Activated gamma-delta T cell treated with anti-CD3 and anti-CD28 coated beads, Interleukin-2, amount 50 U/mL, for 16 hours (primary cell): Measurements from ENCODE around the gene ANTXRL.
"Not testable (repeated sequence)": the region's sequence is repeated elsewhere in the genome, so short reads cannot be mapped to it uniquely, and the experiment has no call there.

ENCODE experiments used
- DNase-seq: peaks from one replicate; pipeline ENCODE4 v3.0.0-alpha.2; 2020; ENCODE audit warnings: low read depth

ANTXRL gene

DNA sequence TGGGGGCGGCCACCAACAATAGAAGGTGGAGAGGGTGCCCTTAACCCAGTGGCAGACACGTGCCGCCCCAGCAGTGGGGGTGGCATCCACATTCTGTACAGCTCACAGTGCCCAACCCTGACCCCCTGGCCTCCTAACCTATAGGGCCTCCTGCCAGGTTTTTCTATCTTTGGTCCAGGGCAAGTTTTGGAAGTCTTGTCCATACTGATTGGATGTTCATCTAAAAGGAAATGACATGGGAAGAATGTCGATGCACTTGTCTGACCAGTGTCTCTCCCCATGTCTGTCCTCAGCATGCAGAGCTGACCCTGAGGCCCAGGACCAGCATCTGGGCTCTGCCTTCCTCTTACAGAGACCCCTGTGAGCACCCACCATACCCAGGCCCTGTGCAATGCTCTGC lies 32.3 kb upstream of the ANTXRL start:
- no peak for DNase-seq

DNA sequence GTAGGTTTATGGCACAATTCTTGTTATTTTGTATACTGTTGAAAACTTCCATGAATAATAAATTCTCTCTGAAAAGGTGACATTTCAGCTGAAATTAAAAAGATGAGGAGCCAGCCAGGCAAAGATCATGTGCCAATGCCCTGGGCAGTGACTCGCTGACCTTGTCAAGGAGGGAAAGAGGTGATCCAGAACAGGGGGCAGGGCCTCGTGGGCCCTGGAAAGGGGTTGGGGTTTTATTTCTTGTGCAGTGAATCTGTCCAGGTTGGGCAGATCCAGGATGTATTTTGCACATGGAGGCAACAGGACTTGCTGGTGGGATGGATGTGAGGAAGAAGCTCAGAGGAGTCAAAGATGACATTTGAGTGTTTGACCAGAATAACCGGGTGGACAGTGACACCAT lies 31.6 kb upstream of the ANTXRL start:
- not testable (repeated sequence) for DNase-seq

DNA sequence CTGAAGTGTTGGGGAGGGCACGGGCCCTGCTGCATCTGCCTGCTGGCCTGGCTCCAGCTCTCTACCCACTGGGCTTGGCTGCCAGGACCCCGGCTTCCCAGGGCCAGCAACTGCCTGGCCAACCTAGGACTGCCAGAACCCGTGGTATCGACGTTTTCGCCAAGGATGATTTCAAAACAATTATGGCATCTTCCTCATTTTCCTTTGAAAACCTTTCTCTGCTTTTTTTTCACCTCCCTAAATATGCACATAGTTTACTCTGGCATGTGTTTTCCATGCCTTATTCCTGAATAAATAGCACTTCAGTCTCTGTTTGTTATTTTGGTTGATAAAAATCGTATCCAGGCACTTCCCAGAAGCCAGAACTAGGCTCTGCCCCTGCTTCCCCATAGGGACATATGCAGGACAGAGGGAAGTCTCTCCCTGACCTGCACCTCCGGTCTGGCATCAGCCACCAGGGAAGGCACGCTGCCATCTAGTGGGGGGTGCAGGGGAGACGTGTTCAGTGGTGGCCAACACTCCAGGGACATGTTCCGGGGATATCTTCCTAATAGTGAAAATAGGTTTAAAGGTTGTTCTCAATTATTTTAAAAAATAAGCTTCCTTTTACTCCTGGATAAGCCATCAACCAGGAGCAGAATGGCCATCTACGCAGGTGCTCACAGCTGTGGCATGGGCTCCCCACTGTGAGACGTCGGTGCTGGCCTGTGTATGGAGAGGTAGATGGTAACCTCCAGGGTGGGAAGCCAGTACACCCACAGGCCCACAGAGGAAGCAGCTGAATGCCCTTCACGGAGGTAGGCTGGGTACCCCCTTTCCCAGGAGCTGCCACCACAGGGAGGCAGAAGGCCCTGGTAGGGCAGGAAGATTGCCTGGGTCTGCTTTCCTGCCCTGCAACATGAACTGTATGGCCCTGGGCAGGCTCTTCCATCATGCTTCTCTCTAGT lies 30.7 kb upstream of the ANTXRL start:
- no peak for DNase-seq

DNA sequence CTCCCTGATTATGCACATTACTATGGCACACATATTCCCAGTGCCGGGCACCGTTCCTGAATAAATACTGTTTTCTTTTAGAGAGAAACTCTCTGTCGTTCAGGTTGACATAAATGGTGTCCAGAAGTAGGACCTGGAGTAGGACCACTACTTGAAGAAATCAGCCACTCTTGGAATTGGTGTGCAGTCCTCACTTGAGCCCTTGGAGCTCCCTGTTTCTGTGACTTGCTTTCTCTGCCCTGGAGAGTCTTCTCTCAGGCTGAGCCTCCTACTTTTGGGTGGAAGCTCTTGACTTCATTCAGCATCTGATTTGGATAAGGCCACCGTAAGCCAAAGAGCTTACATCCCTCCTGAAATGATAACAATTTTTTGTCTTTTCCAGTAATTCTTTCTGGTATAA lies 29.7 kb upstream of the ANTXRL start:
- no peak for DNase-seq

DNA sequence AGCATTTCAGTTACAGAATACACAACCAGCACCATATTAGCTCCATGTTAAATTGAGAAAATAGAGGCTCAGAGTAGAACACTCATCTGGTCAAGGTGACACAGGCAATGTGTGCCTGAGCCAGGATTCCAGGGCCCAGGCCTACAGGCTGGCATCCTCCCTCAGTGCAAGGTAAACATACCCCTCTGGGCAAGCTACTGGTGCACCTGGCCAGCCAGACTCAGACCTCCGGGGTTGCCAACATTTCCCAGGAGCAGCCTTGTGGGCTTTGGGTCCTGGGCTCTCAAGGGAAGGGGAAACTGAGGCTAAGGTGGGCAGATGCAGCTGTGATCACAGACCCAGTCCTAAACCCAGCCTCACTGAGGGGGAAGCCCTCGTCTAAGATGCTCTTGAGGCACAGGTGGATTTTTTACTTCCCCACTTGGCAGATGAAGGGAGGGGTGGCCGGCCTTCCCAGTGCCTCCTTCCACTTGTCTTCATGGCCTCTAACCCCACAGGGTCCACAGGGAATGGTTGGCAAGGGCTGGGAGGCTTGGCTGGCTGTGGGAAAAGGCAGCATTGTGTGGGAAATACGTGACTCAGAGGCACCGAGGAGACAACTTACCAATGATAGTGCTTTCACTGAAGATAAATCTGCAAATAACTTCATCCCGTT lies 23.8 kb upstream of the ANTXRL start:
- not testable (repeated sequence) for DNase-seq

DNA sequence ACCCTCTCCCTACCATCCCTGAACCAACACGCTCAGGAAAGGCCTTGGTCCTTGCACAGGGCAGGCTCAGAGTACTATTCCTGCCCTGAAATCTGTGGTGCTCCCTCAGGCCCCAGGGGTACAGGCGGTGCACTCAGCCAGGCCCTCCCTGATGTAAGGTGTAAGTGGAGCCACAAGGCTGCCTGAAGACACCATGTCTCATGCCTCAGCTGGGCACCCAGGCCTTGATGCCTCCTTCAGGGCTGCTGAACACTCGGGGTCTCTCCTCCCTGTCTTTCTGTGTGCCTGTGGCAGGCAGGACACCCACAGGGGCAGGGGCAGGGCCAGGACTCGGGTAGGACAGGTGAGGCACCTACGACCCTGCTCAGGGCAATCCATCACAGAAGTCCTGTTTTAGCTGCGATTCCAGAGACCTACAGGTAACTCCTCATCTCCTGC lies 22.9 kb upstream of the ANTXRL start:
- DNase-seq: no peak

DNA sequence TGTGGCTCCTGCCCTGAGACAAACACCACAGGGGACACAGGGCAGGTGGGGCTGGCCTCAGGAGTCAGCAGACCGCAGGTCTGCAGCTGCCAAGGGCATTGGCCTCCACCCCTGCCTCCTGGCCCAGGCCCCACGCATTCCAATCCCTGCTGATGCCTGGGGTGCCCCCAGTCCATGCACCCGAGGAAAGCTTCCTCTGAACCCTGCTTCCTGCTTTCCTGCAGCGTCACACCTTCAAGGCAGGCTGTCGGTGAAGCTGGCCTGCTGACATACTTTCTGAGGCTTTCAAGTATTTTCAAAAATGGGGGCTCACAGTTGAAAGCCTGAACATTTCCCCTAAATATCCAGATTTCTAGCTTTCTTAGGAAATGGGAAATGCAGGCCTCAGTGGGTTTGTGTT lies 22.5 kb upstream of the ANTXRL start:
- no peak for DNase-seq

DNA sequence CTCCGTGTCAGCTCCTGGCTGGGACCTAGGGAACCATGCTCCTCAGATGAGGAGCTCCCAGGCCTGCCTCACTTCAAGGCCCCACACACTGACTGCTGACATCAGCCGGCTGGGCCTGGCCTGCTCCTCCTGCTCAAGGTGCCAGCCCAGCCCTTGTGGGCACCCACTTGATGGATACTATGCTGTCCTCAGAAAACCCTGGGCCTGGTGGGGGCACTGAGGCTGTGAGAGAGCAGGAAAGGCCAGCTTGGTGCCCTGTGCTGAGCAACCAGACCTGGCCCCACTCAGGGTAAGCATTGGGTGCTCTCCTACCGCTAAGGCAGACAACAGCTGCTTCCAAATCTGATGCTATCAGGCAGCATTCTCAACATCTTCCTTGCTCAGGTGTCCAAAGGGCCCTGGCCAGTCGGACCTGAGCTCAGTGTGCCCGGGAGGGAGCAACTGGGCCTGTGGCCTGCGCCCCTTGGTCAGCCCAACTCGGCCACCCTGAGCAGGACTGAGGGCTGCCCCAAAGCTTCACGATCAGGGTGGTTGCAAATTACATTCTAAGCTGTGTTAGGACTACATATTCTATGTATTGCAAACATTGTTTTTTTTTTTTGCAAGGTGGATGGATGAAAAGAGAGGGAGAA lies 21.9 kb upstream of the ANTXRL start:
- DNase-seq: no peak

DNA sequence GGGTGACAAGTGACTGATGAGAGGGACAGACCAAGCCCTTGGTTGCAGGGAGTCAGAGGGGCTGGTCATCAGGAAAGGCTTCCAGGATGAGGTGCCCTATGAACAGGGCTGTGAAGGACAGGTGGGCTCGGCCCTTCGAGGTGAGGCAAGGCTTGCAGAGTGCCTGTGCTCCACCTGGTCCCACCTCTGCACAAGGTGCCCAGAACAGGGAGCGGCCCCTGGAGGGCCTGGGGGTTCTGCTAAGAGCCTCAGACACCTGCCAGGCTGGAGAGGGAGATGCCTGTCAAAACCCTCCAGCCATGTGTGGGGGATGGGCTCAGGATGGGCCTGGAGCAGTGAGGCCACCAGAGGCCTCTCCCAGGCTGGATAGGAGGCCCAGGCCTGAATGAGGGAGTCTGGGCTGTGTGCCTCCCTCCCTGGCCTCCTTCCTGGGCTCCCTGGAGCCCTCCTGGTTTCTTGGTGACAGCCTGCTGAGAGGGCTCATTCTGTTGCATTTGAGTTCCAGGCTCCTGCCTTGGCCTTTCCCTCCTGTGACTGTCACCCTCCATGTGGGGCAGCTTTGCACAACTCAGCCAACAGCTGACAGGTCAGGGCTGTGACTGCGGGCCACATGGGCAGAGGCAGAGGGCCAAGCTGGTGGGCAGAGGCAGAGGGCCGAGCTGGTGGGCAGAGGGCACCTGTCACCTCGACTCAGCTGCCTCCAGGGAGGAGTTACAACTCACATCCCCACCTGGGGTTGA lies 21.1 kb upstream of the ANTXRL start:
- not testable (repeated sequence) for DNase-seq

DNA sequence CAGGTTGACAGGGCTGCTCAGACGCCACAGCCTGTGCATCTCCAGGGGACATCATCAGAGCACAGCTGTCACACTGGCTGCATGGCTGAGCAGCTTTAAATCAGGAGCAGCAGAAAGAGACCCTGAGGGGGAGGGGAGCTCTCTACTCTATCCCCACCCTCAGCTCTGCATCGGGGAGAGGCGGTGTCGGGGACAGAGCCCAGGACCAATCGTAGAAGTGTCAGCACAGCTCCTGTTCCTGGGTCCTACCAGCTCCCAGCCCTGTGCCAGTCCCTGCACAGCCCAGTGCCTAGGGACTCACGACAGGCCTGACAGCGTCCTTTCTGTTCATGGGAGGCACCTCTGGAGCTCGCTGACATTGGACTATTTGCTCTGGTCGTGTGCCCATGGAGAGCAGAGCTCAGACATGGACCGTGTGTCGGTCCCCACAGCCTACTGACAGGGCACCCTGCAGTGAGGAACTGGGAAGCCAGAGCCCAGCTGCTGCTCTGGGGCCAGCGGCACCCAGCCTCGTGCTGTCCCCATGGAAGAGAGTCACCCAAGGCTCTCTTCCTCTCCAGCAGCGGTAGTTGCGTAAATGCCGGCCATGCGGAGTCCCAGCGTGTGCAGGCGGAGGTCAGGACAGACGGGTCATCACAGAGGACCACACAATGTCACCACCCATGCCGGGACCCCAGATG lies 20.4 kb upstream of the ANTXRL start:
- DNase-seq: no peak

DNA sequence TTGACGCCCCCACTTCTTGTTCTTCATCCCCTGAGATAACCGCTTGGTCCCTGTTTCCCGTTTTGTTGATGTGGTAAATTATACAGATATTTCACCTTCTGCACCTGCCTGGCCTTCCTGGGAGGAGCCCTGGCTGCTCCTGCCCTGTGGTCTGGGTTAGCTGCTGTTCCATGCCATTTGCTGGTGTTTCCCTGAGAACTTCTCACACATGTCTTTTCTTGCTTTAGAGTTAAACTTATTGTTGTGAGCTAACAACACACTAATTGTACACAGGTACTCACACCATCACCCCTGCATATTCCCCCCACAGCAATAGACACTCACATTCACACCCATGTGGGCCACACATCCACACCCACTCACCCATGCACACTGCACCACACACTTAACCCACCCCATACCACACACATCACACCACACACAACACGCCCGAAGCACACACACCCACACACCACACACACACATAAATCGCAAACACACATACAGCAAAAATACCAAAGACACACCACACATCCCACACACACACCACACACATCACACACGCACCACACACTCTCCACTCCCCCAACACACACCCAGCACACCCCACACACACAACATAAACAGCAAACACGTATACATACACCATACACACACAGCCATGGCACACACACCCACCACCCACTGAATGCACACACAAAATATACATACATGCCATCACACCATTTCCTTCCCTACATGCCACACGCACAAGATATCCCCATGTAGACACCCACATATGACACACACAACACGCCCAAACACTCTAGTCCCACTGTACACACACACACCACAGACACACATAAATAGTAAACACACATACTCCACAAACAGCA lies 19.4 kb upstream of the ANTXRL start:
- no peak for DNase-seq

DNA sequence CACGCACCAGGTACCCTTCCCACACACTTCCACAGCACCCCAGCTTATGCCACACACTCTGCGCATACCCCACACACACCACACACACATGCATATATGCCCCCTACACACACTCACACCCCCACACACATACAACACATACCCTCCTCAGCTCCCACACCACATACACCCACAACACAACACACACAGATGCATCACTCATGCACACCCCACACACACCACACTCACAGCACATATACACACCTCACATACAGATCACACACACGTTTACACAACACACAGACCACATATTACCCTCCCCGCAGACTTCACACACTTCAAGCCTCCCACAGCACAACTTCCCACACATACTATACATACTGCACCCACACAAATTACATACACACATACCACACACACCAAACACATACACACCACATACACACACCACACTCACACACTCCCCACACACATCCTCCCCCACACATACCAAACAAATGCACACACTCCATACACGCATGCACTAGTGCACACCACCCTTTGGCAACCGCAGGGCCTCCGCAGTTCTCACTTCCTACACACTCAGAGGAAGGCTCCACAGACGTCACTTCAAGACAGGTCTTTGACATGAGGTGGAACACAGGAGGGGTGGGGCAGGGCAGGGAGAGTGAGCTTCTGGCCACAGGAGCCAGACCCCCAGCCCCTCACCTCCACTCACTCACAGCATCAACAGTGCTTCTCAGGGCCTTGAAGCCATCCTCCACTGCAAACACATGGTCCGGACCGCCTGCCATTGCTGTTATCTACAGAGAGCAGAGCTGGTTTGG lies 18.5 kb upstream of the ANTXRL start:
- no peak for DNase-seq

DNA sequence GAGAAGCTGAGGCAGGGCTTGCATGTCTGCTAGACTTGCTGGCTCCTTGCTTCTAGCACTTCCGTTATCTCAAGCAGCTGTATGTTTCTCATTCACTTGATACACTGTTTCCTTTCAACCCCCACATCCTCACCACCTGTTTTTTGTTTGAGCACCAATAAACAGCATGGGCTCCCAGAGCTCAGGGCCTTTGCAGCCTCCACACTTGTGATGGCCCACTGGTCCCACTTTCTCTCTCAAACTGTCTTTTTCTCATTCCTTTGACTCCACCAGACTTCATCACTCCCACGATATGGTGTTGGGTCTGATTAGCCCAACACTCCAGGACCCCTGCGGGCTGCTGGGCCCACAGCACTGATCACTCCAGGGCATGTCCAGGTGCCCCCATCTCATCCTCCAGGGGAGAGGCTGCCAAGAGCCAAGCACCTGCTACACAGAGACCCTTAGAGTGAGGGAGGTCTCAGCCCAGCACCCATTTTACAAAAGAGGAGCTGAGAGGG lies 17.2 kb upstream of the ANTXRL start:
- not testable (repeated sequence) for DNase-seq

DNA sequence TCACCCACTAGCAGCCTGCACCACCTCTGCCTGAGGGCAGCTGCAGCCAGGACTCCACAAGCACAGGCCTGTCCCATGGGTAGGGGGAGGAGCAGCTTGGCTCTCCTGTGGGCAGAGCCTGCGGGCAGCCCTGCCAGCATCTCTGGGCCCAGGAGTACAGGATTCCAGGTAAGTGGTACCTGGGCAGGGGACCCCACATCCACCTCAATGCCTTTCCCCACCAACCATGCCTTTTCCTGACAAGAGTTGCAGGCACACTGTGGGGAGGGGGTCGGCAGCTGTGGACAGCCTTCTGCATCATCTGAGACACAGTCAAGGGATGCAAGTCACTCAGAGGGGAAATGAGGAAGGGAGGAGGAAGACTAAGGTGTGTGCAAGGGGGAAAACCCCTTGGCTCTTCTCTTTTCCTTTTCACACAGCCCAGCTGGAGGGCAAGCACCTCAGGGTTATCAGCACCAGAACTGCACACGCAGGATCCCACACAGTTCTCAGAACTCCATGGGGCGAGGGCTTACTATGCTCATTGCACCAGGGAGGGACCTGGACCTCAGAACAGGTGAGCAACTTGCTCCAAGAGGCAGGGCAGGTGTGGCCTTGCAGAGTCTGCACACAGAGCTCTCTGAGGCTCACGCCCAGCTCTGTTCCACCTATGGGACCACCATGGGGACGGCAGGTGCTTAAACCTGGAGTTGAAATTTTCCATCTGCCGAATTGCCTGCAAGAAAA lies 16.5 kb upstream of the ANTXRL start:
- no peak for DNase-seq

DNA sequence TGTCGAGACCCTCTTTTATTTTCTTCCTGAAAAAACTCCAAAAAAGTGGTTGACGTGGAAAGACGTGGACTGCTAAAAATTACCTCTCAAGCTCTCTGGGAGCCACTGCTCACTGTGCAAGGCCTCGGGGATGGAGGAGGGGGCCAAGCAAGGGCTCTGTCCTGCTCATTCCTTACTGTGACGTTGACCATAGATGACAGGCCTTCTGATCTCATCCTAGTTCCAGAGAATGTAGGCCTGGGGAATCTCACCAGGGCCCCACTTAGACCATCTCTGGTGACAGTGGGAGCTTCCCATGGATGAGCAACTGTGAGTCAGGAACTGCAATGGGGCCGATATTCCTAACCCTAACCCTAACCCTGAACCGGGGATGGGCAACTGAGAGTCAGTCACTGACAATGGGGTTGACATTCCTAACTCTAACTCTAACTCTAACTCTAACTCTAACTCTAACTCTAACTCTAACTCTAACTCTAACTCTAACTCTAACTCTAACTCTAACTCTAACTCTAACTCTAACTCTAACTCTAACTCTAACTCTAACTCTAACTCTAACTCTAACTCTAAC lies 15.8 kb upstream of the ANTXRL start:
- DNase-seq: not testable (repeated sequence)

DNA sequence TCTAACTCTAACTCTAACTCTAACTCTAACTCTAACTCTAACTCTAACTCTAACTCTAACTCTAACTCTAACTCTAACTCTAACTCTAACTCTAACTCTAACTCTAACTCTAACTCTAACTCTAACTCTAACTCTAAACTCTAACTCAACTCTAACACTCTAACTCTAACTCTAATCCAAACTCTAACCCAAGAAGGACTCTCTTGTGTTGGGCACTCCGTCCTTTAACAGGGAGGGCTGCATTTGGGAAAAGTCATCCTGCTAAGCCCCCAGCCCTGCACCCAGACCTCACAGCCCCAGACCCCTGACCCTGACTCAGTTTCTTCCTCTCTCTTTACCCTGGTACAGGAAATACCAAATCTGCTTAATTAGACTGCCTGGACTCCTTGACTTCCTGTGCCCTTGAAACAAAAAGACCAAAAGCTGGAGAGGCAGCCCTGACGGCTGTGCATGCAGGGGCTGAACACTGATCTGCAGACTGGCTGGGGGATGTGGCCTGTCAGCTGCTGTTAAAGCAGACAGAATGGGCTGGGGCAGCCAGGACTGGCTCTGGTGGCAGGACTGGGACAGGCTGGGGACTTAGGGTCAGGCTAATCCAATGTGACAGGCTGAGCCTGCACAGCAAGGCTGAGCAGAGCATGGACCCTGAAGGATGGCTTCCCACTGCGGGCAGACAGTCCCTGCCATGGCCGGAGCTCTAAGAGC lies 14.8 kb upstream of the ANTXRL start:
- not testable (repeated sequence) for DNase-seq

DNA sequence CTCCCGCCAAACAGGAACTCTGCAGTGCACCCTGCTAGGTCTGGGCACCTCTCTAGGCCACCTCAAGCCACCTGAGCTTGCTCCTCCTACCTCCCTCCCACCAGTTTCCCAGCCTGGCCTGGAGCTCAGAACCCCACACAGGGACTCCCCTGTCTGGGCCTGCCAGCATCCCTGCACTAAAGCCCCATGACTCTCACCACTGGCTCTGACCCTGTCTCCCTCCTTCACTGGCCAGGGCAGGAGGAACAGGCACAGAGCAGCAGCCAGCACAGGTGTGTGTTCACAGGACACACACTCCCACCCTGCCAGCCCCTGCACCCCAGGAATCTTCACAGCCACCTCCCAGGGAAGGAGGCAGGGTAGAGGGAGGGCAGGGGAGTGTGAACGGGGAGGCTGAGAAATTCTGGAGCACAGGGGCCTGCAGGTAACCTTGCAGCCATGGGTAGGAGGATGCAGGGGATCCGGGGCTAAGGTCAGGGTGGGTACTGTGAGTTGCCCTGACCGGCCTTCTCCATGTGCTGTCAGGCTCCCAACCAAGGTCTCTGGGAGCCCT lies 13.9 kb upstream of the ANTXRL start:
- DNase-seq: no peak
